Measurements from ENCODE around the gene LARP4B.
A peak's percentile ranks its signal among the peaks of the same experiment; 100 is the strongest.

The LARP4B gene

DNA sequence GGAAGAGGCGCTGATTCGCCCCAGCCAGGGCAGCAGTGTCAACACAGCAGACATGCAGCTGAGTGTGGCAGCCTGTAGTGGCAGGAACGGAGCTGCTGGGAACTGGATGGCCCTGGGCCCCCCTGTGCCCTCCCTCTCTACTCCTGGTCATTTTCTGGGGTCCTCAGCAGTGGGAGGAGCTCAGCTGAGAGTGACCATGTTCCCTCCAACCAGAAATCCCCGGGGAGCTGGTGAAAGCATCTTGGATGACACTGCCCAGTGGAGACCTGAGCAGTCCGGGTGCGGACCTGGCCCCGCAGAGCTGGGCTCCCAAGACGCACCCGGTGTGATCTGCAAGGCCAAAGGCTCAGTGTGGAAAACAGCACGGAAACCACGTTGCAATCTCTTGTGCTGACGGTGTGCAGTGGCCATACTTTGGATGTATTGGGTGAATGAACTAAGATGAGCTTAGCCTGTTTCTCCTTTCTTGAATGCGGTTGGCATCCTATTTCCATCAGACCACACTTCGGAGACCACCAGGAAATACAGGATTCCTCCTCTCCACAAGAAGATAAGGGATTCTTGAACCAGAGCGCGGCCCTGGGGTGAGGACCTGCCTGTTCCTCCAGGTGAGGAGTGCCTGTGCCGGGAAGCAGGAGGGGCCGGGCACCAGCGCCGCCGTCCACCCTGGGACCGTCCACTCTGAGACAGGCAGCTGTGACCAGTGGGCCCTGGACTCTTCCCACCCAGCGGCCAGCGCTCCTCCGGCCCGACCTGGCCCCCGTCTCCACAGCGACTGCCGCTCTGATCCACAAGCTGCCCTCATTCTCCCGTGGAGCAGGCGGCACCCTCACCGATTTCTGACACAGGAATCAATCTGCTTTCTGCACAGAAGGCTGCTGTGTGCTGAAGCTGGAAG is 148.5 kb downstream of the LARP4B start:
- Mint-ChIP-seq H3K27ac (no peak overlapping the region), H3K9me3 (peaks cover 3% of the 10 kb centered on the region), H3K4me3 (peak overlapping the region in 2 of 3 experiments; percentile 13 to 23), H3K4me1 (peaks cover 4% of the 10 kb centered on the region), H3K36me3 (ENCODE audit: low read depth) (no peaks in the 10 kb centered on the region), H3K27me3 (ENCODE audit: low read depth) (peaks cover 29% of the 10 kb centered on the region)
- TF ChIP-seq, protein P1, sequence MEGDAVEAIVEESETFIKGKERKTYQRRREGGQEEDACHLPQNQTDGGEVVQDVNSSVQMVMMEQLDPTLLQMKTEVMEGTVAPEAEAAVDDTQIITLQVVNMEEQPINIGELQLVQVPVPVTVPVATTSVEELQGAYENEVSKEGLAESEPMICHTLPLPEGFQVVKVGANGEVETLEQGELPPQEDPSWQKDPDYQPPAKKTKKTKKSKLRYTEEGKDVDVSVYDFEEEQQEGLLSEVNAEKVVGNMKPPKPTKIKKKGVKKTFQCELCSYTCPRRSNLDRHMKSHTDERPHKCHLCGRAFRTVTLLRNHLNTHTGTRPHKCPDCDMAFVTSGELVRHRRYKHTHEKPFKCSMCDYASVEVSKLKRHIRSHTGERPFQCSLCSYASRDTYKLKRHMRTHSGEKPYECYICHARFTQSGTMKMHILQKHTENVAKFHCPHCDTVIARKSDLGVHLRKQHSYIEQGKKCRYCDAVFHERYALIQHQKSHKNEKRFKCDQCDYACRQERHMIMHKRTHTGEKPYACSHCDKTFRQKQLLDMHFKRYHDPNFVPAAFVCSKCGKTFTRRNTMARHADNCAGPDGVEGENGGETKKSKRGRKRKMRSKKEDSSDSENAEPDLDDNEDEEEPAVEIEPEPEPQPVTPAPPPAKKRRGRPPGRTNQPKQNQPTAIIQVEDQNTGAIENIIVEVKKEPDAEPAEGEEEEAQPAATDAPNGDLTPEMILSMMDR (IDR thresholded peaks at IDR 0.05; ENCODE audit: unreplicated experiment in 3 of 3): no peak

GRCh38 chr10:780536-781524 is 150.7 kb downstream of the LARP4B start:
- TF ChIP-seq, protein P1 (IDR thresholded peaks at IDR 0.05; ENCODE audit: unreplicated experiment in 3 of 3): no peak
- peaks cover 25% of the 10 kb centered on the region for H3K27me3 Mint-ChIP-seq (ENCODE audit: low read depth)
- H3K9me3 Mint-ChIP-seq: peaks cover 3% of the 10 kb centered on the region
- no peaks in the 10 kb centered on the region for H3K36me3 Mint-ChIP-seq (ENCODE audit: low read depth)
- peaks cover 4% of the 10 kb centered on the region for H3K4me1 Mint-ChIP-seq
- H3K27ac Mint-ChIP-seq: no peak overlapping the region
- no peak overlapping the region for H3K4me3 Mint-ChIP-seq

DNA sequence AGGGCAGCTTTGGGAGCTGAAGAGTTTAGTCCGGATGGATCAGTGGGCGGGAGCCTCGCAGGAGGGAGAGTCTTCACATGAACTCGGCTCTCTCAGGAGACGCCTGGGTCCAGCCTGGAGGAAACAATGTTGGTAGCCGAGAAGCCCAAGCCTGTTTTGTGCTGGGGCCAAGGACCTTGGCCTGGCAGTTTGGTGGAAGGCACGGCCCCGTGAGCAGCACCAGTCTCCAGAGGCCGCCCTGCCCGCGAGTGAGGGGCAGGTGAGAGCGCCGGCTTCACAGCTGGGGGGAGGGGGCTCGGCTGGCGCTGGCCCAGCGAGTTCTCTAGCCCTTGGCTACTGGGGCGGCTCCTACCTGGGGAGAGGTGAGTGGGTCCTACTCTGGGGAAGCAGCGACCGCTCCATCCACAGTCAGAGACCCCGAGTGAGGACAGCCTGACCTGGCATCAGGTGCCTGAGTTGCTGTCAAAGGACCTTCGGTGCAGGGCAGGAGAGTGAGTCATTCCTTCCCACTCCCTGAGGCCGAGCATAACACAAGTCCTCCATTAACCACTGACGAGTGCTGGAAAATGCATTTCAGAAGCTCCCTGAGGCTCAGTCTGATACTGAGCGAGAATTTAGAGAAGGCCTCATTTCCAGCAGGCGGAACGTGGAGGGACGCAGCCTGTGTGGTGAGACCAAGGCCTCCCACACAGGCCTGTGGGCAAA is 152.7 kb downstream of the LARP4B start:
- Mint-ChIP-seq H3K9me3 (peaks cover 3% of the 10 kb centered on the region), H3K4me3 (no peak overlapping the region), H3K27me3 (ENCODE audit: low read depth) (peaks cover 29% of the 10 kb centered on the region), H3K27ac (no peak overlapping the region), H3K36me3 (ENCODE audit: low read depth) (no peaks in the 10 kb centered on the region), H3K4me1 (no peaks in the 10 kb centered on the region)
- TF ChIP-seq, protein P1 (IDR thresholded peaks at IDR 0.05; ENCODE audit: unreplicated experiment in 3 of 3): no peak

DNA sequence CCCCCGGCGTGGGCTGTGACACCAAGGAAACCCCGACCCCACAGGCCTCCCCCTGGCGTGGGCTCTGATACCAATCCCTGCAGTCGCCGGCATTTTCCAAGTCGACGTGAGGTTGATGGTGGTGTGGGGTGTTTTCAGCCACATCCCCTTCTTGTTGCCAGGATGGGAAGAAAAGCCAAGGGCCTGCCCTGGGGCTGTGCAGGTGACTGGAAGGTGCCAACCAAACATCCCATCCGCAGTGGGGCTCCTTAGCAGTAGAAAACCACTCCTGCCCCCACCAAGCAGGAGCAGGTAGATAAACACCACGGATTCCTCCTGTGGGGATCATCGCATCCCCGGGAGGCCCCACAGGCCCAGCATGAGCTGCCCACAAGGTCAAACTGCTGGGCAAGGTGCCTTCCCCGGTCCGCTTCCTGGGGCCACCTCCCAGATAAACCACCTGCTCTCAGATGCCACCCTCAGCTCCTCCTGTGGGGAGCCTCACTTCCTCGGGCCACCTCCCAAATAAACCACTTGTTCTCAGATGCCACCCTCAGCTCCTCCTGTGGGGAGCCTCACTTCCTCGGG is 153.5 kb downstream of the LARP4B start:
- TF ChIP-seq, protein P1 (IDR thresholded peaks at IDR 0.05; ENCODE audit: unreplicated experiment in 3 of 3): no peak
- H3K4me3 Mint-ChIP-seq: no peak overlapping the region
- H3K27ac Mint-ChIP-seq: no peak overlapping the region
- no peaks in the 10 kb centered on the region for H3K4me1 Mint-ChIP-seq
- H3K9me3 Mint-ChIP-seq: peaks cover 3% of the 10 kb centered on the region
- H3K36me3 Mint-ChIP-seq (ENCODE audit: low read depth): no peaks in the 10 kb centered on the region
- peaks cover 25% of the 10 kb centered on the region for H3K27me3 Mint-ChIP-seq (ENCODE audit: low read depth)

GRCh38 chr10:776772-777171 is 154.7 kb downstream of the LARP4B start:
- H3K36me3 Mint-ChIP-seq (ENCODE audit: low read depth): no peaks in the 10 kb centered on the region
- TF ChIP-seq, protein P1 (IDR thresholded peaks at IDR 0.05; ENCODE audit: unreplicated experiment in 3 of 3): no peak
- H3K27me3 Mint-ChIP-seq (ENCODE audit: low read depth): peaks cover 14% of the 10 kb centered on the region
- H3K4me3 Mint-ChIP-seq: no peak overlapping the region
- no peak overlapping the region for H3K27ac Mint-ChIP-seq
- no peaks in the 10 kb centered on the region for H3K4me1 Mint-ChIP-seq
- peaks cover 3% of the 10 kb centered on the region for H3K9me3 Mint-ChIP-seq
